ENCODE results near the gene MAML3.

The MAML3 gene

DNA sequence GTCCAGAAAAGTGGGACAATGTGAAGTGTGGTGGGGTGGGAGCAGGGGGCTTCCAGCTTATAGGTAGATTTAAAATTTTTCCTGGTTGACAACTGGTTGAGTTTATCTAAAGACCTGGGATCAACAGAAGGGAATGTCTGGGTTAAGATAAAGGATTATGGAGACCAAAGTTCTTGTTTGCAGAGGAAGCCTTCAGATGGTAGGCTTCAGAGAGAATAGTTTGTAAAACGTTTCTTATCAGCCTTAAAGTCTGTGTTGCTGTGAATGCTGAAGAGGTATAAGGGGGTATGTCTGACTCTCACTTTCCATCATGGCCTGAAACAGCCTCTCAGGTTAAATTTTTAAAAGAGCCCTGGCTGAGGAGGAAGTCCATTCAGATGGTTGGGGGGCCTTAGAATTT, 467.9 kb downstream of the MAML3 start:
- DNase-seq (ENCODE audit: low read depth in 2 of 2): no peak

DNA sequence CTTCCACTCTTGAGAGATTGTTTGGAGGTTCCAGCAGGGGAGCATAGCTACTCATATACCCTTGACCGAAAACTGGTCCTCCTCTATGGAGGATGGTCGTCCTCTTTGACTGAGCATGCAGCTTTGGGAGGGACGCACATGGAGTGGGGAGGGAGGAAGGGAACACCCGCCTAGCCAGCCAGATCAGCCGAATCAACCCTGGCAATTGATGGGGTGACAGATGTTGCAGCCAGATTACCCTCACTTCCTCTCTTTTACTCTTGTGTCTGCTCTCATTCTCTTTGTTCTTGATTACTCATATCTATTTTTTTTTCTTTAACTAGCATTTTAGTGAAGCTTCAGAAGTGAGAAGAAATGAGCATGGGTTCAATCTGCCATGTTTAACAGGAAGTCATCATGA, 468.8 kb downstream of the MAML3 start:
- no peak for DNase-seq (ENCODE audit: low read depth in 2 of 2)

DNA sequence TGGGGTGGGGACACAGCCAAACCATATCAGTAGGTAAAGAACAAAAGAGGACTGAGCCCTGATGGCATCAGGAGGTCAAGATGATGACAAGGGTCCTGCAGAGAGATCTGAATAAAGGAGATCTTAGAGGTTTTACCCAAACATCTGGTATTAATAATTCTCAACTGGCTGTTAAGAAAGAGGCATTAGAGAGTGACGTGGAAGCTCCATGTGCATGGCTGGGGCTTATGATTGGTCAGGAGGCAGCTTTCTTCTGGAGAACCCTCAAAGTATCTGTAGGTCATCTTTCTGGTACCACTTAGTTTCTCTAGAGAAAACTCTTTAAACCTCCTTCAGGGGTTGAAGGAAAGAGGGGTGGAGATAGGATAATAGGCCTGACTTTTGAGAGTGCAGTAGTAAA, 469.6 kb downstream of the MAML3 start:
- DNase-seq (ENCODE audit: low read depth in 2 of 2): no peak

DNA sequence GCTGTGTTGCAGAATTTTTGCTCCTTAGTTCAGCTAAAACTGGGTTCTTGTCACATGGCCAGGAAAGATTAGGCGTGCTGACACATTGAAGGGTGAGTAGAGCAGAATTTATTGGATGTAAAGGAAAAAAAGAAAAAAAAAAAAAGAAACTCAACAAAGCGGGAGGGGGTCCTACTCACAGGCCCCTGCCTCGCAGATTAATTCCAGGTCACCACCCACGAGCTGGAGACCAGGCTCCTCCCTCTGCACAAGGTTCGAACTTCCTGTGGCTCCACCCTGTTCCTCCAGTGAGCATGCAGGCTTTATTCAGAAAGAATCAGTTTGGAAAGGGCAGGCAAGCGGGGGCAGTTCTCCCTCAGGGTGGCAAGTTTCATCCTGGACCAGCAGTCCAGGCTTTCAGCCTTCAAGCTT, 471.2 kb downstream of the MAML3 start:
- no peak for DNase-seq (ENCODE audit: low read depth in 2 of 2)

DNA sequence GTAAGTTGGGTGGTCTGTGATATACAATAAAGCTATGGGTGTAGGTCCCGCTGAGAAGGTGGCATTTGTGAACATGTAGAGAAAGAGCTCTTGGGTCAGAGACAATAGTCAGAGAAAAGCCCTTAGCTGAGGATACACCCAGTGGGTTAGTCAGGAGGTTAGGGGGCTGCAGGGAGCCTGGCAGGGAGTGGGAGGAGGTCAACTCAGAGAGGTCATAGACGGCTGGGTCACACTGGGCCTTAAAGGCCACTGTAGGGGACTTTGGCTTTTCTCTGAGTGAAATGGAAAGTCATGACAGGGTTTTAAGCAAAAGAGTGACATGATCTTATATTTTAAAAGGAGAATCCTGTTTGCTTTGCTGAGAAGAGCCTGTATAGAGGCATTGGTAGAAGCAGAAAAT, 471.7 kb downstream of the MAML3 start:
- no peak for DNase-seq (ENCODE audit: low read depth in 2 of 2)

DNA sequence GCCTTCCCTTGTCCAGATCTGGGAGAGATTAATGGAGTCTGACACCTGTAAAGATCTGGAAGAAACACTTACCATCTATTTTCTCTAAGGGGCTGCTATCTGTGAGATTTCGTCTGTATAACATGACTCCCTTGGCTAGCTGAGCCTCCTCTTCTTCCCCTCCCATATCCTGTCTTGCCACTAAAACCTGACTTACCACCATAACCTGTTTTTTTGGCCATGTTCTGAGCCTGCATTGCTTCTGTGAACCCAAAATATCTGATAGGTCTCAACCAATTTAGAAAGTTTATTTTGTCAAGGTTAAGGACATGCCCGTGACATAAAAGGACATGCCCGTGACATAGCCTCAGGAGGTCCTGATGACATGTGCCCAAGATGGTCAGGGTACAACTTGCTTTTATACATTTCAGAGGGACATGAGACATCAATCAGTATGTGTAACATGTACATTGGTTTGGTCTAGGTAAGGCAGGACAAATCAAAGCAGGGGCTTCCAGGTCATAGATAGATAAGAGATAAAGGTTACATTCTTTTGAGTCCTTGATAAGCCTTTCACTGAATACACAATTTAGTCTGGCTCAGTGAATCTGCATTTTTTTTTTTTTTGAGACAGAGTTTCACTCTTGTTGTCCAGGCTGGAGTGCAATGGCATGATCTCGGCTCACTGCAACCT, 476.9 kb downstream of the MAML3 start:
- DNase-seq (ENCODE audit: low read depth in 2 of 2): no peak

DNA sequence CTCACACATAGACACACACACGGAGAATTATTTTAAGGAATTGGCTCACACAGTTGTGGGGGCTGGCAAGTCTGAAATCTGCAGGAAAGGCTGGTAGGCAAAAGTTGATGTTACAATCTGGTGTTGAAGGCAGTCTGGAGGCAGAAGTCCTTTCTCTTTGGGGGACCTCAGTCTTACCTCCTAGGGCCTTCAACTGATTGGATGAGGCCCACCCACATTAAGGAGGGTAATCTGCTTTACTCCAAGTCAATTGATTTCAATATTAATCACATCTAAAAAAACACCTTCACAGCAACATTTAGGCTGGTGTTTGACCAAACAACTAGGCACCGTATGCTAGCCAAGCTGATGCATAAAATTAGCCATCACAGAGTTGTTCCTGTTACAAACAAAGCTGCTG, 477.6 kb downstream of the MAML3 start:
- no peak for DNase-seq (ENCODE audit: low read depth in 2 of 2)

DNA sequence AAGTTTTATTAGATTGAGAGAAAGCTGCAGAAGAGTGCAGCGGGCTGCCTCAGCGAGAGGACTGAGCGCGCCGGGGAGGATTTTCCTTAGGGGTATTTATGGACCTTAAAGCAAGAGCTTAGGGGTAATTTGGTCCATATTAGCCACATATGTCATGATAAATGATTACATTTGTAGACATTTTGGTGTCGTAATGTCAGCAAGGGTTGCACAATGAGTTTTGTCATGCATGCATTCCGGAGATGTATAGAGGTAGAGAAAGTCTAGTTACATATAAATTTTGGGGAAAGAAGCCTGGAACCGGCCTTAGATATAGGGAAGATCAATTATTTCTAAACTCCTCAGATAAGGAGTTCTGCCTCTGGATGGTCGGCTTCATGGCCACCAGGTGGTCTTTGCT, 478.3 kb downstream of the MAML3 start:
- DNase-seq (ENCODE audit: low read depth in 2 of 2): no peak

DNA sequence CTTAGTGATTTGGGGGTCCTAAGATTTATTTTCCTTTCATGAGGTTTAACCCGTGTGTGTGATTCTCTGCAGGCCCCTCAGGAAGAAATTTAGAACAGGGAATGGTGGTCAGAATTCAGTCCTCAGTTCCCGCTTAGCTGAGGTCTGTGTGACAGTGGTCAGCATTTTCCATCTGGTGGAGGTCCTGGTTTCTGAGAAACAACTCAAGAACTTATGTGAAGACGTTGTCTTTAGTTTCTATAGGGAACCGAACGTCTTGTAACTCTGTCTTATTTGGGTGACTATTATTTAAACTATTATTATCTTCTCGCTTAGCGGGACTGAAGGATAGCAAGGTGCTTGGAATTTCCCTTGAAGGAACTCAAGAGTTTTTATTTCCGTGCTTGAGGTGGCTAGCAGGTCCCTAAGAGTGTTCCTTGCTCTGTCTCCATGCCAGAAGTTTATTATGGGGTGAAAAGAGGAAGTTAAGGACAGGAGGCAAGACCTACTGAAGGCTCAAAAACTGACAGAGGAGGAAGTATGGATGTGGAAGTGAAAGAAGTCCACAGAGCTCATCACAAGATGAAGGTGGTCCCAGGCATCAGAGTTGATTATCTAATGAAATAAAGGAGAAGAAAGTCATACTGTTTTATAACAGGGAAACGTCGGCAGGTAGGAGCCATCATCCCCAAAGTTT, 479.0 kb downstream of the MAML3 start:
- DNase-seq (ENCODE audit: low read depth in 2 of 2): no peak

DNA sequence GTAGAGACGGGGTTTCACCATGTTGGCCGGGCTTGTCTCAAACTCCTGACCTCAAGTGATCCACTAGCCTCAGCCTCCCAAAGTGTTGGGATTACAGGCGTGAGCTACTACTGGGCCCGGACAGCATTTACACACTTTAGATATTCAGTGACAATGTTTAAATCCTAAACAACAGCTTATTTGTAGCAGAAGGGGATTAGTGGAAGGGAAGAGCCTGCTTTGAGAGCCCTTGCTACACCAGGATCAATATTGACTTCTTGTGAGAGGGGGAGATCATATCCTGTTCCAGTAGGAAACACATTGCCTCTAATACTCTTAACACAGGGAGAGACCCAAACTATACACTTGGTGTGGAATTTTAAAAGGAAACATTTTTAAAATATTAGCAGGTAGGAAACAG, 481.3 kb downstream of the MAML3 start:
- no peak for DNase-seq (ENCODE audit: low read depth in 2 of 2)

DNA sequence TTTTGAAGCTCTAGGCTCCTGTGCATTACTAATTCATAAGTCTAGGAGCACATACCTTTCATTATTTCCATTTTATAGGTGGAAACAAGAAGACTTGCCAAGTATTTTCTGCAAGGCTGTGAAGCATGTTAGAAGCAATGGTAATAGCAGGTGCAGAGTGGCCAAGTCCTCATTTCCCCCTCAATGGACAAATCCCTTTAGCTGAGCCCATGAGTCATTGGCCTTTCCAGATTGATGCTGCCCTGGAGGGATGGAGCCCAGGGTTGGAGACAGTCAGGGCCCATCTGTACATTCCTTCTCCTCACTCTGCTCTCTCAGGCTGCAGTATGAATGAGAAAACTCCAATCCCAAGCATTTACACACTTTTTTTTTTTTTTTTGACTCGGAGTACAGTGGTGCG, 481.8 kb downstream of the MAML3 start:
- no peak for DNase-seq (ENCODE audit: low read depth in 2 of 2)

DNA sequence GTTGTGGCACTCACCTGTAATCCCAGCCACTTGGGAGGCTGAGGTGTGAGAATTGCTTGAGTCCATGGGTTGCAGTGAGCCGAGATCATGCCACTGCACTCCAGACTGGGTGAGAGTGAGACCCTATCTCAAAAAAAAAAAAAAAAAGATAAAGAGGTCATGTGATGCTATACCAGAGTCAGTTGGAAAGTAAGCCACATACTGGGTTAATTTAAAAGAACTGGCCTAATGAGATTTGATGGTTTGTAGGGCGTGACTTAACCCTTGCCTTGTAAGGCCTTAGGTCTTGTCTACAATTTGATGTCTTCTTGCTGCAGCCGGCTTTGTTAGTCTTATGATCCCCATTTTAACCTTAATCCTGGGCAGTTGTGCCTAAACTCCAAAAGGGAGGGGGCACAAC, 483.2 kb downstream of the MAML3 start:
- DNase-seq (ENCODE audit: low read depth in 2 of 2): no peak

DNA sequence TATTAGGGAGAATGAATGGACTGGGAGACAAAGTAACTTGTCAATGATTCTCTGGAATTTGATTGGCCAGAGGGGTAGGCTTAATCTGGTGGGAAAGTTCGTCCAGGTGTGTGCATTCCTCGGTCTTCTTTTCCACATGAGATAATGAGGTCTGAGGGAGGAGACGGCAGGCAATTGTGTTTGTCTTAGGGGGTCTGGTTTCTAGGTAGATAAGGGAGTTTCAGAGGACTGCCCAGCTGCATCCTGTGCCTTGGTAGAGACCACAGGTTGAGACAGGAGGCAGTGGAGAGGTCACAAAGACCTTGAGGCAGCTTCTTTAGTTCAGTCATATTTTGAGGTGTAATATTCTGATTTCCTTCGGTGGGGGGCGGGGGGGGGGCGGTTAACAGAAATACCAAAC, 484.1 kb downstream of the MAML3 start:
- DNase-seq (ENCODE audit: low read depth in 2 of 2): no peak

DNA sequence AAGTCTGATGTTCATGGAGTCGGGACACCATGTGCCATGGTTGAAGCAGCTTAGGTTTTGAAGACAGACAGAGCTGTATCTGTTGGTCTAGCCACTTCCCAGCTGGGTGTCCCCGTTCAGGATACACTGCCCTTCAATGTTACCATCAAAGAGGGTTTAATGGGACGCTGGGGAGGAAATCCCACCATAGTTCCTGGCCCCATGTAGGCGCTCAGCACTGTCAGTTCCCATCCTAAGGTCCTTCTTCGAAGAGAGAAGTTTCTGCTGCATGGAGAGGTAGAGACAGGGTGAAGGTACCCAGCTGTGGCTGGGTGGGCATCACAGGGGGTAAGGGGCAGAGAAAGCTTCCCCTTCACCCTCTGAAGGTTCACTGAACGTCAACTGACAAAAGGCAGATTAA, 484.6 kb downstream of the MAML3 start:
- DNase-seq (ENCODE audit: low read depth in 2 of 2): no peak

DNA sequence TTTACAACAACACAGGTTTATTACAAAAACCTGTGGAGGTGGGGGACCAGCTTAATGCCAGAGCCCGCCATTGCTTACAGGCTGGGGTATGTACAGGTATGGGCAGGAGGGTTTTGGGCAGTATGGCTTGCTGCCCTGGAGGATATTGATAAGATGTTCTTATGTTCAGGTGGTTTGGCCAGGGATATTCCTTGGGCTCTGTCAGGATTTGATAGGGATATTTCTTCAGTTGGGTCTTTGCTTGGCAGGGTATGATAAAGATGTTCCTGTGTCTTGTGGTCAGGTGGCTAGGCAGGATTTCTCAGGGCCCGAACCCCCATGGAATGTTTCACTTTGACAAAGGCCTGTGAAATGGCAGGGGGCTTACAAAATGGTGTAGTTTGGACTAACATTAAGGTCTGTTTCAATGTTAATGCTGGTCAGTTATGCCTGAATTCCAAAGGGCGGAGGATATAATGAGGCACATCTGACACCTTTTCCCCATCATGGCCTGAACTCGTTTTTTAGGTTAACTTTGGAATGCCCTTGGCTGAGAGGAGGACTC, 485.3 kb downstream of the MAML3 start:
- no peak for DNase-seq (ENCODE audit: low read depth in 2 of 2)

DNA sequence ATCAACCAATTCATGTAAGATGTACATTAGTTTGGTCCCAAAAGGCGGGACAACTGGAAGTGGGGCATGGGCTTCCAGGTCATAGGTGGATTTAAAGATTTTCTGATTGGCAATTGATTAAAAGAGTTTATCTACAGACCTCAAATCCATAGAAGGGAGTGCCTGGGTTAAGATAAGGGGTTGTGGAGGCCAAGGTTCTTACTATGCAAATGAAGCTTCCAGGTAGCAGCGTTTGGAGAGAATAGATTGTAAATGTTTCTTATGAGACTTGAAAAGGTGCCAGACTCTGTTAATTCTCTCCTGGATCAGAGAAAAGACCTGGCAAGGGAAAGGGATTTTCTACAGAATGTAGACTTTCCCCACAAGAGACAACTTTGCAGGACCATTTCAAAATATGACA, 485.9 kb downstream of the MAML3 start:
- no peak for DNase-seq (ENCODE audit: low read depth in 2 of 2)
